Keratinocyte (primary cell): ENCODE measurements around the gene UBR3.

Experiments
- EZH2 ChIP-seq: IDR thresholded peaks from one replicate; pipeline ENCODE4 v1.6.1; 2012; ENCODE audit warnings: inconsistent platforms, mild to moderate bottlenecking, low read length, moderate library complexity
- TF ChIP-seq, protein P1 (sequence below), 3 experiments: IDR thresholded peaks in 1 of 3; conservative IDR thresholded peaks in 1 of 3; optimal IDR thresholded peaks in 1 of 3; 2 replicates in 2 of 3; 3 replicates in 1 of 3; pipeline versions ENCODE3 to v1.5.1; 2011; ENCODE audit warnings: low read length in 3 of 3, mild to moderate bottlenecking in 3 of 3, moderate library complexity in 2 of 3, control low read depth in 1 of 3, inconsistent platforms in 1 of 3; ENCODE audit not compliant: insufficient read depth in 2 of 3; ENCODE audit errors: extremely low read depth in 1 of 3

DNA sequence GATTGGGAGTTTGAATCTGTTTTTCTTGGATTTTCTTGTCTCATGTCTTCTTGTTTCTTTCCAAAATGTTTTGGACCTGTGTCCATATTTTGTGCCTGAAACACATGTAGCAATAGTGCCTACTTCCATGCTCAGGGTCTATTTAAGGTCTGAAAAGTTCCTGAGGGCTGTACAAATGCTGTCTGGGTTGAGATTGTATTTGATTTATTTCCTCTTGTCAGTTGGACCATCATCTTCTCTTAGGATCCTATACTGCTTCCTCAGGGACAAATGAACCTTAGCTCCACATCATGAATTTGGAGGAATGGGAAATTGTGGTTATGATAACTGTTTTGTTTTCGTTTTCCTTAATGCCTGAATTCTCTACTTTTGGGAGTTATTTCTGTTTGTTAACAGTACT, 59.9 kb downstream of the UBR3 start:
- TF ChIP-seq, protein P1, sequence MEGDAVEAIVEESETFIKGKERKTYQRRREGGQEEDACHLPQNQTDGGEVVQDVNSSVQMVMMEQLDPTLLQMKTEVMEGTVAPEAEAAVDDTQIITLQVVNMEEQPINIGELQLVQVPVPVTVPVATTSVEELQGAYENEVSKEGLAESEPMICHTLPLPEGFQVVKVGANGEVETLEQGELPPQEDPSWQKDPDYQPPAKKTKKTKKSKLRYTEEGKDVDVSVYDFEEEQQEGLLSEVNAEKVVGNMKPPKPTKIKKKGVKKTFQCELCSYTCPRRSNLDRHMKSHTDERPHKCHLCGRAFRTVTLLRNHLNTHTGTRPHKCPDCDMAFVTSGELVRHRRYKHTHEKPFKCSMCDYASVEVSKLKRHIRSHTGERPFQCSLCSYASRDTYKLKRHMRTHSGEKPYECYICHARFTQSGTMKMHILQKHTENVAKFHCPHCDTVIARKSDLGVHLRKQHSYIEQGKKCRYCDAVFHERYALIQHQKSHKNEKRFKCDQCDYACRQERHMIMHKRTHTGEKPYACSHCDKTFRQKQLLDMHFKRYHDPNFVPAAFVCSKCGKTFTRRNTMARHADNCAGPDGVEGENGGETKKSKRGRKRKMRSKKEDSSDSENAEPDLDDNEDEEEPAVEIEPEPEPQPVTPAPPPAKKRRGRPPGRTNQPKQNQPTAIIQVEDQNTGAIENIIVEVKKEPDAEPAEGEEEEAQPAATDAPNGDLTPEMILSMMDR (optimal IDR thresholded peaks at IDR 0.05 in 1 of 3, IDR thresholded peaks at IDR 0.05 in 1 of 3, conservative IDR thresholded peaks at IDR 0.05 in 1 of 3; ENCODE audit: extremely low read depth in 1 of 3, insufficient read depth in 2 of 3, low read length in 3 of 3): no peak
- no peak for TF ChIP-seq EZH2
